Ovary (tissue), 9 donors: ENCODE measurements around the gene FAM216A. TPM values are rescaled to one million over a fixed set of nuclear protein-coding genes. Genes with fewer than 3 reads are reported as not detected.
"Not testable (repeated sequence)": the region's sequence is repeated elsewhere in the genome, so short reads cannot be mapped to it uniquely, and the experiment has no call there.

Experiments
- DNase-seq, 5 donors: peaks; one replicate each; pipeline ENCODE4 v3.0.0-alpha.2; 2019 to 2020
- H3K27ac ChIP-seq, 2 donors: fragments of 200-600 bp; one replicate each; pipeline versions ENCODE4 v1.5.1 to v1.8.0; 2019 to 2022
- H3K27me3 ChIP-seq: fragments of 200-600 bp; one replicate; pipeline ENCODE4 v1.8.0; 2022
- H3K36me3 ChIP-seq: fragments of 200-600 bp; sonication (generic); one replicate; pipeline ENCODE4 v1.5.1; 2019
- H3K4me1 ChIP-seq: one replicate; pipeline ENCODE4 v1.8.1; 2013; ENCODE audit warnings: mild to moderate bottlenecking, moderate library complexity; ENCODE audit not compliant: insufficient read depth
- H3K4me3 ChIP-seq: fragments of 200-600 bp; sonication (generic); one replicate; pipeline ENCODE4 v1.5.1; 2017
- H3K9me3 ChIP-seq, 2 donors: fragments of 200-600 bp in 1 of 2; sonication (generic) in 1 of 2; one replicate each; pipeline versions ENCODE4 v1.5.1 to v1.8.1; 2013 to 2019; ENCODE audit warnings: mild to moderate bottlenecking in 1 of 2, moderate library complexity in 1 of 2
- EP300 ChIP-seq: sonication (generic); formaldehyde crosslinking; IDR thresholded peaks from one replicate; pipeline ENCODE4 v1.6.1; 2017; ENCODE audit warnings: antibody characterized with exemption
- POLR2A ChIP-seq: fragments of 450-650 bp; IDR thresholded peaks from one replicate; pipeline ENCODE4 v1.6.1; 2017; ENCODE audit warnings: antibody characterized with exemption, mild to moderate bottlenecking, moderate library complexity
- WGBS, 3 donors: extraction: QIAGEN DNeasy Blood & Tissue Kit in 1 of 3; methylation state at CpG; one replicate each; pipeline versions ENCODE4 v1.1.5 to v1.1.7; 2013 to 2017; 5-methylcytosine and 5-hydroxymethylcytosine counted together
- intact Hi-C, 4 donors: fragments of 100-400 bp; cut with DNase I; formaldehyde crosslinking; loops; one replicate each; pipeline versions ENCODE4 v1.11.0 to v1.15.1; 2022 to 2023
- polyA plus RNA-seq, 2 donors: library from polyadenylated mRNA; stranded (reverse); fragments of 200-250 nt in 1 of 2; fragments of 350-450 nt in 1 of 2; fragmentation: Illumina TruSeq in 1 of 2; extraction: RNeasy Lipid Tissue Mini Kit (QIAGEN cat#74804) in 1 of 2; gene quantifications; one replicate each; pipeline ENCODE4 v1.2.3, GENCODE V29; 2013 to 2014
- total RNA-seq, 7 donors: library from RNA; depleted of rRNA in 2 of 7; stranded (reverse); fragments of >200 nt in 2 of 7; fragmentation: NEBNext Ultra II Directional in 3 of 7; extraction: Animal tissue kit (Norgen Biotek cat#: 25700) in 3 of 7; gene quantifications; one replicate each; pipeline versions ENCODE4 v1.1.0 to v1.2.4, GENCODE V29; 2016 to 2023
- TF ChIP-seq, protein P1 (sequence below), 3 donors: fragments of 450-650 bp in 2 of 3; fragments of 200-600 bp in 1 of 3; IDR thresholded peaks; one replicate each; pipeline versions ENCODE4 v1.5.1 to v1.8.0; 2016 to 2022; ENCODE audit warnings: antibody characterized with exemption in 3 of 3, mild to moderate bottlenecking in 1 of 3
- donor health status: DM: no; HTN: no; CAD: no; lungs with moderate emphysema.
- donor health status: DM: no; HTN: no; CAD: no.
- donor health status: Bipolar disorder and iron deficiency.
- donor health status: DM: yes; HTN: yes; CAD: no.
- donor health status: DM: no; HTN: no; CAD: no.
- donor health status: DM: yes; HTN: yes; CAD: no.

The FAM216A gene
- total and polyA plus RNA-seq, 9 donors = 6.5 to 12.3 (median 10.1) TPM

DNA sequence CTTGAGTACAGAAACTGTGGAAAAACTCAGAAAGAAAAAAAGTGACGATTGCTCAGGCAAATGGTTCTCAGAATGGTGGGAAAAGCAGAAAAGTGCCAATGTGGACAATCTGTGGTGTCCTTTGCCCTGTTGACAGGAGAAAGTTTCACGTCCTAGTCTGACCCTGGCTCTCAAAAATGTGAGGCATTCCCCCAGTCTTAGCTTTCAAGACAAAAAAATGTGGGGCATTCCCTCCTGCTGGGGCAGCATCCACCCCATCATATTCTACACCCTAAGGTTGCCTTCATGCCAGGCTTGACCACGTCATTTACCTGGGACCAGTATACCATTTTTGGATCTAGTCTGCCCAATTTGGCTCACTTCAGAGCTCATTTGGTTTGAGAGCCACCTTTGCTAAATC lies 44.4 kb upstream of the FAM216A start:
- Histone ChIP-seq H3K4me3 (no peak overlapping the region), H3K4me1 (peaks cover 6% of the 10 kb centered on the region), H3K36me3 (no peaks in the 10 kb centered on the region), H3K9me3 (no peaks in the 10 kb centered on the region), H3K27ac (no peak overlapping the region), H3K27me3 (no peaks in the 10 kb centered on the region)
- TF ChIP-seq POLR2A = no peak
- TF ChIP-seq EP300 = no peak
- TF ChIP-seq, protein P1, sequence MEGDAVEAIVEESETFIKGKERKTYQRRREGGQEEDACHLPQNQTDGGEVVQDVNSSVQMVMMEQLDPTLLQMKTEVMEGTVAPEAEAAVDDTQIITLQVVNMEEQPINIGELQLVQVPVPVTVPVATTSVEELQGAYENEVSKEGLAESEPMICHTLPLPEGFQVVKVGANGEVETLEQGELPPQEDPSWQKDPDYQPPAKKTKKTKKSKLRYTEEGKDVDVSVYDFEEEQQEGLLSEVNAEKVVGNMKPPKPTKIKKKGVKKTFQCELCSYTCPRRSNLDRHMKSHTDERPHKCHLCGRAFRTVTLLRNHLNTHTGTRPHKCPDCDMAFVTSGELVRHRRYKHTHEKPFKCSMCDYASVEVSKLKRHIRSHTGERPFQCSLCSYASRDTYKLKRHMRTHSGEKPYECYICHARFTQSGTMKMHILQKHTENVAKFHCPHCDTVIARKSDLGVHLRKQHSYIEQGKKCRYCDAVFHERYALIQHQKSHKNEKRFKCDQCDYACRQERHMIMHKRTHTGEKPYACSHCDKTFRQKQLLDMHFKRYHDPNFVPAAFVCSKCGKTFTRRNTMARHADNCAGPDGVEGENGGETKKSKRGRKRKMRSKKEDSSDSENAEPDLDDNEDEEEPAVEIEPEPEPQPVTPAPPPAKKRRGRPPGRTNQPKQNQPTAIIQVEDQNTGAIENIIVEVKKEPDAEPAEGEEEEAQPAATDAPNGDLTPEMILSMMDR (IDR thresholded peaks at IDR 0.05) = no peak
- intact Hi-C loops = loop anchor here in 2 of 4 donors (5.0 kb wide), 1 partner anchor 322 kb away; no protein-coding TSS in a partner anchor
- WGBS, 3 donors = 70 to 78% (median 76%) methylated on average over 3 of the region's 3 CpGs
- DNase-seq = no peak

DNA sequence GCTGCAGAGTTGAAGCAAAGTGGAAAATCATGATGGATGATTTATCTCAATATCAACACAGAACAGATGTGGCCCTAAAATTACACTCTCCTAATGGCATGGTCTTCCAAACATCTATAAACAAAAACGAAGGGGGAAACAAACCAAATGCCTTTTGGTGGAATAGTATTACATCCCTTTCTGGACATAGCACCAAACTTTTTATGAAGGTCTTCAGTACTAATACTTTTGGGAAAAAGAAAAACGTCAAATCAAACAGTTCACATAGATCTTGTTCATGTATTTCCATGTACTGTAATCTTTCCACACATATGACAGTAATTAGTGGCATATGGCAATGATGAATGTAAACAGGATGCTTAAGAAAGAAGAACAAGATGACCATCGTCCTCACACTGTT lies 42.2 kb upstream of the FAM216A start:
- TF ChIP-seq POLR2A = no peak
- TF ChIP-seq, protein P1 (IDR thresholded peaks at IDR 0.05) = no peak
- TF ChIP-seq EP300 = no peak
- no peak overlapping the region for H3K27ac ChIP-seq

DNA sequence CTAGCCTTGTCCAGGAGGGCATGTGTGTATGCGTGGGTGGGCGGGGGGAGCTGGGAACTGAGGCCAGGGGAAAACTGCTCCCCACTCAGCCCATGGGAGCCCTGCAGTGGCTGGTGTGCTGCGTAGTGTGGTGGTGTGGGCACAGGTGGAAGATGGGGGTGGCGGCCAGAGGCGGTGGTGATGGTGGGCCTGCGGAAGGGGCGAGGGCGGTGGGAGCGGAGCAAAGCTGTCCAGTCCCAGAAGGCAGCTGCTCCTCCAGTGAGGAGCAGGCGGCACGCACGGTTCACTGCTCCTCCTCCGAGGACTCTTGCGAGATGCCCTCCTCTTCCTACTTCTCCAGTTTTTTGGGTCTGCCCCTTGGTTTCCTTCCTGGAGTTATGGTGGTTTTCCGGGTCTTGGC lies 39.0 kb upstream of the FAM216A start:
- 92 to 94% (median 94%) methylated on average over 15 of the region's 15 CpGs for WGBS, 3 donors
- H3K27ac ChIP-seq, H3K9me3 ChIP-seq, H3K4me1 ChIP-seq, H3K36me3 ChIP-seq, H3K27me3 ChIP-seq, H3K4me3 ChIP-seq, DNase-seq: not testable (repeated sequence)
- intact Hi-C loops = loop anchor here in 2 of 4 donors (2.0 to 5.0 kb wide), 2 partner anchors 323 to 332 kb away; no protein-coding TSS in a partner anchor

More for the DNA sequence above, 42.2 kb upstream of the FAM216A start:
- 23 to 31% (median 31%) methylated on average over 3 of the region's 3 CpGs for WGBS, 3 donors
- peaks cover 3% of the 10 kb centered on the region for H3K4me1 ChIP-seq
- no peaks in the 10 kb centered on the region for H3K36me3 ChIP-seq
- no peak for DNase-seq
- intact Hi-C loops = no loop called here
- H3K27me3 ChIP-seq = no peaks in the 10 kb centered on the region
- no peak overlapping the region for H3K4me3 ChIP-seq
- H3K9me3 ChIP-seq = no peaks in the 10 kb centered on the region

DNA sequence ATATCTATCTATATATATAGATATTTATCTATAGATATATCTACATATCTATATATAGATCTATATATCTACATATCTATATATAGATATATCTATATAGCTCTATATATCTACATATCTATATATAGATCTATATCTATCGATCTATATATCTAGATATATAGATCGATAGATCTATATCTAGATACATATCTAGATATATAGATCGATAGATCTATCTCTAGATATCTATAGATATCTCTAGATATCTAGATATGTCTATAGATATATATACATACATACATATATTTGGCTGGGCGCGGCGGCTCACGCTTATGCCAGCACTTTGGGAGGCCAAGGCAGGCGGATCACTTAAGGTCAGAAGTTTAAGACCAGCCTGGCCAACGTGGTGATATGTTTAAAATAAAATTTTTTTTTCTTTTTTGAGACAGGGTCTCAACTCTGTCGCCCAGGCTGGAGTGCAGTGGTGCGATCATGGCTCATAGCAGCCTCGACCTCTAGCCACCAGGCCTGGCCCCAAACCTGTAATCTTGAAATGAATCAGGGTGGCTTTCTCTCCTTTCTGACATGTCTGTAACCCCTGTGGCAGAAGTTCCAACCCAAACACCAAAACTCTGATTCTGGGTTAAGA lies 36.6 kb upstream of the FAM216A start:
- Histone ChIP-seq H3K27ac (no peak overlapping the region), H3K4me3 (peak overlapping the region; percentile 51), H3K9me3 (no peaks in the 10 kb centered on the region), H3K27me3 (no peaks in the 10 kb centered on the region), H3K36me3 (no peaks in the 10 kb centered on the region), H3K4me1 (no peaks in the 10 kb centered on the region)
- 76 to 80% (median 79%) methylated on average over 12 of the region's 12 CpGs for WGBS, 3 donors
- intact Hi-C loops = loop anchor here in 3 of 4 donors (1.0 to 5.0 kb wide), 3 partner anchors 325 to 335 kb away; no protein-coding TSS in a partner anchor
- DNase-seq = peak in 2 of 5 donors; percentile 39 to 47
- TF ChIP-seq, protein P1 (IDR thresholded peaks at IDR 0.05) = no peak
- TF ChIP-seq POLR2A (no peak), EP300 (no peak)

DNA sequence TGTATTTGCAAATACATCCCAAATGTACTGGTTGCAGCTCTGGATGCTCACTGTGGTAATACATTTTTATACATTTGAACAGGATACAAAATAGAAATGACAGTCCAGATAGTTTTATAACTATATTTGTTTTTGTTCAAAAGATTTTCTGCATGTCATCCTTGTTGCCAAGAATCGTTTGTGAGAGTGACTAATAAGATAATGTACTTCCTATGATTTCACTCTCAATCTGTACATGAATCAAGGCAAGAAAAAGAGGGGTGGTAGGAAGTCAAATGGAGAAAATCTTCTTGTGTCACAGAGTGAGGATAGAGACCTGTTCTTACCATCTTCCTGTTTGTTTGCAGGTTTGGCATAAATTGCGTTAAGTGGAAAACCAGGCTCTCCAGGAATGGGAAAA lies 32.4 kb upstream of the FAM216A start:
- Histone ChIP-seq H3K27ac (no peak overlapping the region), H3K36me3 (no peaks in the 10 kb centered on the region), H3K4me3 (no peak overlapping the region), H3K9me3 (no peaks in the 10 kb centered on the region), H3K27me3 (no peaks in the 10 kb centered on the region), H3K4me1 (no peaks in the 10 kb centered on the region)
- no peak for DNase-seq
- TF ChIP-seq POLR2A (no peak), EP300 (no peak)
- TF ChIP-seq, protein P1 (IDR thresholded peaks at IDR 0.05) = no peak
- intact Hi-C loops = no loop called here
- WGBS, 3 donors = 53 to 54% (median 54%) methylated on average over 2 of the region's 2 CpGs
